ENCODE measurements around the gene ALOX5. TPM values are rescaled to one million over a fixed set of nuclear protein-coding genes. Genes with fewer than 3 reads are reported as not detected.

ALOX5 gene
- total and polyA plus RNA-seq, 8 donors = 3.2 to 39.6 (median 9.2) TPM

GRCh38 chr10:45471059-45471458, 97.0 kb downstream of the ALOX5 start:
- no peaks in the 10 kb centered on the region for H3K36me3 ChIP-seq
- TF ChIP-seq POLR2A (IDR thresholded peaks at IDR 0.05) (no peak), EP300 (IDR thresholded peaks at IDR 0.05) (no peak), CTCF (IDR thresholded peaks at IDR 0.05) (no peak), POLR2AphosphoS5 (IDR thresholded peaks at IDR 0.05) (no peak)
- WGBS, 5 donors = 70 to 91% (median 80%) methylated on average over 2 of the region's 2 CpGs
- H3K27me3 ChIP-seq = no peaks in the 10 kb centered on the region
- no peaks in the 10 kb centered on the region for H3K9me3 ChIP-seq
- H3K4me3 ChIP-seq = no peak overlapping the region
- H3K27ac ChIP-seq = peak overlapping the region in 2 of 5 donors; percentile 5
- intact Hi-C loops (cut with DNase I; ENCODE audit: low total_unique reads) = loop anchor here (10.0 kb wide), 1 partner anchor 124 kb away; no protein-coding TSS in a partner anchor
- DNase-seq = no peak
- peaks cover 18 to 39% (median 26%) of the 10 kb centered on the region in 4 donors for H3K4me1 ChIP-seq

GRCh38 chr10:45471531-45472310, 97.7 kb downstream of the ALOX5 start:
- Histone ChIP-seq H3K36me3 (no peaks in the 10 kb centered on the region), H3K27me3 (no peaks in the 10 kb centered on the region), H3K9me3 (peaks cover 0 to 3% (median 1%) of the 10 kb centered on the region in 4 donors), H3K4me3 (no peak overlapping the region), H3K27ac (peak overlapping the region in 1 of 5 donors; percentile 5), H3K4me1 (peaks cover 18 to 39% (median 26%) of the 10 kb centered on the region in 4 donors)
- intact Hi-C loops (cut with DNase I; ENCODE audit: low total_unique reads) = loop anchor here (10.0 kb wide), 1 partner anchor 123 kb away; no protein-coding TSS in a partner anchor
- 72 to 79% (median 77%) methylated on average over 8 of the region's 8 CpGs for WGBS, 5 donors
- no peak for DNase-seq
- TF ChIP-seq POLR2AphosphoS5 (IDR thresholded peaks at IDR 0.05) (no peak), POLR2A (IDR thresholded peaks at IDR 0.05) (no peak)

DNA sequence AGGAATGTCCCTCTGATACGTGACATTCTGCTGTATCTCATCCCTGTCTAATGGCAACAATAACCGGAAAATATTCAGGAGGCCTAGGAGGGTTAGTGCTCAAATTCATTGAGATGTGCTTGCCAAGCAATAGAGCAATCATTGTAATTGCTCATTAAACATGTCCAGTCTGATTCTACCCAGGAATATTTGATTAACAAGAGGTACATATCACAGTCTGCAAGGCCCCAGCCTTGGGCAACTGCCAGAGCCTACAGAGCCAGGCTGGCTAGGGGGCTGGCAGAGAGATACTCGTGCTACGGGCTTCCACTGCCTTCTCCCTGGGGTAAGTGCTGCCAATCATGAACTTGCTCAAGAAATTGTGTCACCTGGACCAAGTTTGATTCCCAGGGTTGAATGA, 99.1 kb downstream of the ALOX5 start:
- Histone ChIP-seq H3K27ac (no peak overlapping the region), H3K4me3 (no peak overlapping the region), H3K36me3 (no peaks in the 10 kb centered on the region), H3K27me3 (no peaks in the 10 kb centered on the region), H3K9me3 (peaks cover 0 to 13% (median 2%) of the 10 kb centered on the region in 4 donors), H3K4me1 (peaks cover 18 to 39% (median 21%) of the 10 kb centered on the region in 4 donors)
- TF ChIP-seq POLR2AphosphoS5 (IDR thresholded peaks at IDR 0.05) = no peak
- no peak for TF ChIP-seq CTCF (IDR thresholded peaks at IDR 0.05)
- no peak for TF ChIP-seq POLR2A (IDR thresholded peaks at IDR 0.05)
- TF ChIP-seq EP300 (IDR thresholded peaks at IDR 0.05) = no peak
- DNase-seq = peak in 1 of 2 donors; percentile 24
- 61 to 81% (median 72%) methylated on average over 4 of the region's 4 CpGs for WGBS, 5 donors
- intact Hi-C loops (cut with DNase I; ENCODE audit: low total_unique reads) = loop anchor here (10.0 kb wide), 1 partner anchor 122 kb away; no protein-coding TSS in a partner anchor

DNA sequence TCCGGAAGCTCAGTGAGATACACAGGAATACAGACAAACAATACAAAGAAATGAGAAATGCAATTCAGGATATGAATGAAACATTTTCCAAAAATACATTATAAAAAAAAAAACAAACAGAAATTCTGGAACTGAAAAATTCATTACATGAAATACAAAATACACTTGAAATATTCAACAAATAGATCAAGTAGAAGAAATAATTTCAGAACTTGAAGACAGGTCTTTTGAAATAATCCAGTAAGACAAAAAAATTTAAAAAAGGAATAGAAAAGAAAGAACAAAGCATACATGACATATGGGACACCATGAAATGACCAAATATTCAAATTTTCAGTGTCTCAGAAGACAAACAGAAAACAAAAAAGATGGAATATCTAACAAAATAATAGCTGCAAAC, 102.5 kb downstream of the ALOX5 start:
- intact Hi-C loops (cut with DNase I; ENCODE audit: low total_unique reads) = loop anchor here (10.0 kb wide), 1 partner anchor 118 kb away; no protein-coding TSS in a partner anchor
- H3K36me3 ChIP-seq = peaks cover 0 to 7% (median 0%) of the 10 kb centered on the region in 4 donors
- H3K9me3 ChIP-seq = peaks cover 0 to 13% (median 5%) of the 10 kb centered on the region in 4 donors
- WGBS, 5 donors = 84 to 100% (median 96%) methylated on average over 1 of the region's 1 CpG
- no peak for TF ChIP-seq POLR2AphosphoS5 (IDR thresholded peaks at IDR 0.05)
- no peak for TF ChIP-seq CTCF (IDR thresholded peaks at IDR 0.05)
- no peak for TF ChIP-seq POLR2A (IDR thresholded peaks at IDR 0.05)
- TF ChIP-seq EP300 (IDR thresholded peaks at IDR 0.05) = no peak
- no peak for DNase-seq
- H3K4me1 ChIP-seq = peaks cover 1 to 21% (median 4%) of the 10 kb centered on the region in 4 donors
- no peak overlapping the region for H3K4me3 ChIP-seq
- H3K27me3 ChIP-seq = no peaks in the 10 kb centered on the region
- no peak overlapping the region for H3K27ac ChIP-seq
